Keratinocyte (primary cell): ENCODE data around the gene LRRC37A2. TPM values are rescaled to one million over a fixed set of nuclear protein-coding genes. Genes with fewer than 3 reads are reported as not detected.
"Not testable (repeated sequence)": the region's sequence is repeated elsewhere in the genome, so short reads cannot be mapped to it uniquely, and the experiment has no call there.

ENCODE experiments used
- DNase-seq: peaks from one replicate; pipeline ENCODE4 v3.0.0-alpha.2; 2011; ENCODE audit warnings: low read depth, missing footprints, low spot score
- FAIRE-seq: peaks from 2 replicates; lab custom pipeline; 2011; peaks lifted over from hg19 to GRCh38; lab: Jason Lieb, UNC
- H2AFZ ChIP-seq: 2 replicates; pipeline ENCODE4 v1.6.0; 2012; ENCODE audit warnings: low read length, control low read depth, inconsistent platforms; ENCODE audit not compliant: control insufficient read depth
- H3K27ac ChIP-seq: 2 replicates; pipeline ENCODE4 v1.5.1; 2011; ENCODE audit warnings: low read length; ENCODE audit not compliant: control insufficient read depth, insufficient read depth
- H3K27me3 ChIP-seq: 3 replicates; pipeline ENCODE4 v1.6.0; 2011; ENCODE audit warnings: low read length; ENCODE audit not compliant: control insufficient read depth, insufficient read depth; ENCODE audit errors: extremely low read depth
- H3K36me3 ChIP-seq, 2 experiments: 2 replicates in 1 of 2; 3 replicates in 1 of 2; pipeline ENCODE4 v1.5.1; 2011; ENCODE audit warnings: low read length in 2 of 2, mild to moderate bottlenecking in 1 of 2; ENCODE audit not compliant: control insufficient read depth in 2 of 2, insufficient read depth in 2 of 2; ENCODE audit errors: extremely low read depth in 1 of 2
- H3K4me1 ChIP-seq: 3 replicates; pipeline ENCODE4 v1.5.1; 2011; ENCODE audit warnings: low read length; ENCODE audit not compliant: control insufficient read depth, insufficient read depth; ENCODE audit errors: extremely low read depth
- H3K4me2 ChIP-seq: 3 replicates; pipeline ENCODE4 v1.6.0; 2011; ENCODE audit warnings: low read depth, low read length; ENCODE audit not compliant: control insufficient read depth, insufficient read depth; ENCODE audit errors: extremely low read depth
- H3K4me3 ChIP-seq, 3 experiments: fragments of 200-600 bp in 1 of 3; sonication (generic) in 1 of 3; 2 replicates in 2 of 3; 3 replicates in 1 of 3; pipeline ENCODE4 v1.5.1; 2011 to 2016; ENCODE audit warnings: low read length in 3 of 3, mild to moderate bottlenecking in 3 of 3, control low read depth in 2 of 3, inconsistent platforms in 1 of 3, low read depth in 1 of 3, mixed read lengths in 1 of 3, mixed run types in 1 of 3, moderate library complexity in 1 of 3; ENCODE audit not compliant: control insufficient read depth in 2 of 3, insufficient read depth in 2 of 3; ENCODE audit errors: extremely low read depth in 1 of 3
- H3K79me2 ChIP-seq: 2 replicates; pipeline ENCODE4 v1.6.0; 2012; ENCODE audit warnings: low read length; ENCODE audit not compliant: control insufficient read depth, insufficient read depth
- H3K9ac ChIP-seq: 3 replicates; pipeline ENCODE4 v1.6.0; 2011; ENCODE audit warnings: low read length; ENCODE audit not compliant: control insufficient read depth, insufficient read depth; ENCODE audit errors: extremely low read depth
- H3K9me1 ChIP-seq: 3 replicates; pipeline ENCODE4 v1.6.0; 2011; ENCODE audit warnings: low read length; ENCODE audit not compliant: control insufficient read depth, insufficient read depth; ENCODE audit errors: extremely low read depth
- H3K9me3 ChIP-seq: 2 replicates; pipeline ENCODE4 v1.5.1; 2012; ENCODE audit warnings: low read depth, low read length; ENCODE audit not compliant: control insufficient read depth
- H4K20me1 ChIP-seq: 3 replicates; pipeline ENCODE4 v1.6.0; 2011; ENCODE audit warnings: low read length; ENCODE audit not compliant: control insufficient read depth, insufficient read depth; ENCODE audit errors: extremely low read depth
- dilution Hi-C: fragments of 300-500 bp; cut with MboI; formaldehyde crosslinking; loops from one replicate; pipeline ENCODE4 v1.7.0; 2020; ENCODE audit warnings: low sequenced_read_pairs; ENCODE audit not compliant: extremely low pct_ligation_motif_present
- polyA plus RNA-seq, 5 experiments: library from polyadenylated mRNA; depleted of rRNA in 3 of 5; stranded (reverse) in 3 of 5; stranded (forward) in 1 of 5; unstranded in 1 of 5; fragments of >200 nt; gene quantifications; 1 replicate in 1 of 5; 2 replicates in 3 of 5; 3 replicates in 1 of 5; pipeline versions ENCODE4 v1.2.1 to v1.2.3, GENCODE V29; 2011 to 2012; ENCODE audit warnings: missing spikeins in 2 of 5, low read depth in 1 of 5, low replicate concordance in 1 of 5

The LRRC37A2 gene
- polyA plus RNA-seq, 1 donor (not counting 4 experiments of a cell fraction or from before 2014, with no cell fraction given) = 6.2 TPM

- H3K79me2 ChIP-seq, H3K27ac ChIP-seq, H4K20me1 ChIP-seq, H3K27me3 ChIP-seq, H3K4me1 ChIP-seq, H3K4me2 ChIP-seq, H3K9ac ChIP-seq, H3K9me3 ChIP-seq, dilution Hi-C loops, H3K9me1 ChIP-seq, DNase-seq, H3K36me3 ChIP-seq, H2AFZ ChIP-seq, H3K4me3 ChIP-seq, FAIRE-seq: not testable (repeated sequence)
Observed at GRCh38 chr17:46481310-46481709, 31.0 kb upstream of the LRRC37A2 start.

- not testable (repeated sequence) for H3K27me3 ChIP-seq, FAIRE-seq
Observed at GRCh38 chr17:46492021-46492420, 20.2 kb upstream of the LRRC37A2 start.

DNA sequence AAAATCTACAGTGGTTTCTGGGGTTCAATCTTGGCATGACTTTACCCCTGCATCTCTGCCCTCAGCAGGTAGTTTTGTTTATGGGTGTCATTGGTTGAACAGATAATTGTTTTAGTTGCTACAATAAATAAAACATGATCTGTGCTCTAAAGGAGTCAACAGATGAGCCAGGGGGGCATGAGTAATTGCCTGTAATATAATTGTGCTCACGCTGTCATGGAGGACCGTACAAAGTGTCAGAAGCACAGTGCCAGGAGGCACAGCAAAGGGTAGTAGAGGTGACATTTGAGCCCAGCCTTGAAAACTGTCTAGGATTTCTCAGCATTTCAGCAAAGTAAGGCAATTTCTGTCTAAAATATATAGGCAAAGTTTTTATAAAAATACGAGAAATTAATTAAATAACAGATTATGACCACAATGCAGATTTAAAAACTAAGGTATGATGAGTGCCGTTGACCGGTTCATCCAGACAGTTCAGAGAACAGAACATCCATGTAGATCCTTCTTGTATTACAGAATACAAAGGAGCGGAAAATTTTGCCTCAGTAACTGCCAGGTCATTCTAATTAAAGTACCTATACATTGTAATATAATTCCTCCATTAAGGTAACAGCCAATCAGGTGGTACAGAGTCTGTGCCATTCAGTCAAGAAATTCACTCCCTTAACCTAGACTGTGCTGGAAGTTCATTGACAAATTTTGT is 12.7 kb upstream of the LRRC37A2 start:
- dilution Hi-C loops, H3K9ac ChIP-seq, H3K9me1 ChIP-seq, H3K79me2 ChIP-seq, H3K27me3 ChIP-seq, H4K20me1 ChIP-seq, H3K4me1 ChIP-seq, H3K4me3 ChIP-seq, H3K27ac ChIP-seq, DNase-seq, H3K4me2 ChIP-seq, H3K36me3 ChIP-seq, H2AFZ ChIP-seq, H3K9me3 ChIP-seq, FAIRE-seq: not testable (repeated sequence)

More at GRCh38 chr17:46492021-46492420, 20.2 kb upstream of the LRRC37A2 start:
- H3K36me3 ChIP-seq, H2AFZ ChIP-seq, H3K4me2 ChIP-seq, H4K20me1 ChIP-seq, H3K9me3 ChIP-seq, H3K4me3 ChIP-seq, DNase-seq, dilution Hi-C loops, H3K9ac ChIP-seq, H3K4me1 ChIP-seq, H3K79me2 ChIP-seq, H3K27ac ChIP-seq, H3K9me1 ChIP-seq: not testable (repeated sequence)

GRCh38 chr17:46505896-46506295 is 6.4 kb upstream of the LRRC37A2 start:
- H3K9me1 ChIP-seq, H3K9me3 ChIP-seq, H3K36me3 ChIP-seq, H4K20me1 ChIP-seq, H3K4me2 ChIP-seq, FAIRE-seq, H3K27me3 ChIP-seq, H3K27ac ChIP-seq, H3K4me3 ChIP-seq, H2AFZ ChIP-seq, dilution Hi-C loops, H3K79me2 ChIP-seq, DNase-seq, H3K9ac ChIP-seq, H3K4me1 ChIP-seq: not testable (repeated sequence)

- H3K36me3 ChIP-seq, FAIRE-seq, DNase-seq, H3K9ac ChIP-seq, H3K79me2 ChIP-seq, H3K4me1 ChIP-seq, H2AFZ ChIP-seq, dilution Hi-C loops, H3K27ac ChIP-seq, H3K27me3 ChIP-seq, H3K9me1 ChIP-seq, H3K4me2 ChIP-seq, H4K20me1 ChIP-seq, H3K4me3 ChIP-seq, H3K9me3 ChIP-seq: not testable (repeated sequence)
Observed at GRCh38 chr17:46534716-46535115, 22.4 kb downstream of the LRRC37A2 start.
